ENCODE results near the gene SYNE1.

SYNE1 gene

GRCh38 chr6:152246554-152247337, 390.4 kb downstream of the SYNE1 start:
- DNase-seq (ENCODE audit: low read depth in 3 of 3, low spot score in 1 of 3) = no peak

GRCh38 chr6:152244998-152245630, 392.0 kb downstream of the SYNE1 start:
- no peak for DNase-seq (ENCODE audit: low read depth in 3 of 3, low spot score in 1 of 3)

- DNase-seq (ENCODE audit: low read depth in 3 of 3, low spot score in 1 of 3) = no peak
Observed at GRCh38 chr6:152241013-152241766, 396.0 kb downstream of the SYNE1 start.

GRCh38 chr6:152240436-152240835, 396.7 kb downstream of the SYNE1 start:
- no peak for DNase-seq (ENCODE audit: low read depth in 3 of 3, low spot score in 1 of 3)

- no peak for DNase-seq (ENCODE audit: low read depth in 3 of 3, low spot score in 1 of 3)
Observed at GRCh38 chr6:152236370-152237097, 400.6 kb downstream of the SYNE1 start.

- no peak for DNase-seq (ENCODE audit: low read depth in 3 of 3, low spot score in 1 of 3)
Observed at GRCh38 chr6:152233547-152234320, 403.4 kb downstream of the SYNE1 start.

GRCh38 chr6:152232501-152233151, 404.5 kb downstream of the SYNE1 start:
- no peak for DNase-seq (ENCODE audit: low read depth in 3 of 3, low spot score in 1 of 3)

GRCh38 chr6:152229330-152229729, 407.8 kb downstream of the SYNE1 start:
- no peak for DNase-seq (ENCODE audit: low read depth in 3 of 3, low spot score in 1 of 3)

- DNase-seq (ENCODE audit: low read depth in 3 of 3, low spot score in 1 of 3) = no peak
Observed at GRCh38 chr6:152226119-152226518, 411.0 kb downstream of the SYNE1 start.

- no peak for DNase-seq (ENCODE audit: low read depth in 3 of 3, low spot score in 1 of 3)
Observed at GRCh38 chr6:152225241-152225934, 411.8 kb downstream of the SYNE1 start.

GRCh38 chr6:152223636-152224035, 413.5 kb downstream of the SYNE1 start:
- DNase-seq (ENCODE audit: low read depth in 3 of 3, low spot score in 1 of 3) = no peak

- DNase-seq (ENCODE audit: low read depth in 3 of 3, low spot score in 1 of 3) = no peak
Observed at GRCh38 chr6:152221806-152222628, 415.1 kb downstream of the SYNE1 start.

- no peak for DNase-seq (ENCODE audit: low read depth in 3 of 3, low spot score in 1 of 3)
Observed at GRCh38 chr6:152220786-152221185, 416.4 kb downstream of the SYNE1 start.

- no peak for DNase-seq (ENCODE audit: low read depth in 3 of 3, low spot score in 1 of 3)
Observed at GRCh38 chr6:152218887-152219286, 418.3 kb downstream of the SYNE1 start.

GRCh38 chr6:152212437-152212836, 424.7 kb downstream of the SYNE1 start:
- no peak for DNase-seq (ENCODE audit: low read depth in 3 of 3, low spot score in 1 of 3)

GRCh38 chr6:152209211-152209610, 428.0 kb downstream of the SYNE1 start:
- DNase-seq (ENCODE audit: low read depth in 3 of 3, low spot score in 1 of 3) = no peak

- no peak for DNase-seq (ENCODE audit: low read depth in 3 of 3, low spot score in 1 of 3)
Observed at GRCh38 chr6:152207915-152208714, 429.0 kb downstream of the SYNE1 start.
